Measurements from ENCODE around the gene MAPKAPK2.
A peak's percentile ranks its signal among the peaks of the same experiment; 100 is the strongest.

Gene MAPKAPK2

DNA sequence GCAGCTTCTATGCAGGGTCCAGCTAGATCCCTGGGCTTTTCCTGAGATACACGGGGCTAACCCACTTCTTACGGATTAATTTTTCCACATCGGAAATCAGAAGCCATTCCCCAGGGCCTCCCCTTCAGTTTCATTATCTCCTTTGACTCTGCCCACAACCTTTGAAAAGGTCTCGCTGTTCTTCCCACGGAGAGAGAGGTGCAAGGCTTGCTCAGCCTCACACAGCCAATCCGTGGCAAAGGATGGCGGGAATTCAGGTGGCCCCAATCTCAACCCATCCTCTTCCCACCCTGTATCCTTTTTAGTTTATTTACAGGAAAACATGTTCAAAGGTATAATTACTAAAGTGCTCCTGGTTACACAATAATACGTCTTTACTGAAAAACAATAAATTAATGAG lies 702 bp upstream of the MAPKAPK2 start:
- DNase-seq = no peak

DNA sequence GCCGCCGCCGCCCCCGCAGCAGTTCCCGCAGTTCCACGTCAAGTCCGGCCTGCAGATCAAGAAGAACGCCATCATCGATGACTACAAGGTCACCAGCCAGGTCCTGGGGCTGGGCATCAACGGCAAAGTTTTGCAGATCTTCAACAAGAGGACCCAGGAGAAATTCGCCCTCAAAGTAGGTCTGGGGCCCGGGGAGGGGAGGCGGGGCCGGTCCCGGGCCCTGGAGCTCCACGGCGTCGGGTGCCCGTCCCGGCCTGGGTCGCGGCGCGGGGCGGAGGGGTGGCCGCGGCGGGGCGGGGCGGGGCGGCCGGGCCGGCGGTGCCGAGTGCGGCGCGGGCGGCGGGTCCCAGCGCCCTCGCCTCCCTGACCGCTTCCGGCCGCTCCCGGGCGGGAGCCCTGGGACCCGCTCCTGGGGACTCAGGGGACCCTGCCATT lies 646 bp downstream of the MAPKAPK2 start:
- DNase-seq = peak; percentile 67

DNA sequence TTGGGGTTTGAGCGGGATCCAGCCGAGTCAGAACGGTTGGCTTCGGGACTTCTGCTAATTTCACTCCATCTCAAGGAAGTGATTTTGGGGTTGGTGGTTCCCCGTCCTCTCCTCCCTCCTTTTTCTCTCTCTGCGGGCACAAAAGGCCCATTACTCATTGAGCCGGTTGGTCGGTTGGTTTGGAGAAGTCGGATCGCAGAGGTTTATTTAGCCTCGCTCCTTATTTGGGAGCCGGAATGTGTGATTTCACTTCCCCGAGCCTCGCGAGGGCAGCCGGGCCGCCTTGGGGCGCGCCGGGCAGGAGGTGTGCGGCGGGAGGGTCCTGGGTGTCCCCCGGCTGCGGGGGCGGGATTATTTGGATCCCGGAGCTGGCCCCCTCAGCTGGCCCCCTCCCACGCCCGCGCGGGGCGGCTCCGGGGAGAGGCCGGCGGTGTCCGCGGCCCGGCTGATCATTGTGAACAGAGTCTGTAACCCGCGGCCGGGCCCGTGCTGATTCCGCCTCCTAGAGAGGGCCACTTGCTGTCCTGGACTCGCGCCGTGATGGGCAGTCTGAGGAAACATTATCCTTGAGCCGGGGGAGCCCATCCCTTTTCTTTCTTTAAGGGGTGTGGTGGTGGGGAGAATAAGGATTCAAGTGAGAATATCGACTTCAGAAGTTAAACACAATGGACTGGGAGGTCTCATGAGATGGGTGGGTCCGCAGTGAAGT lies 1.2 kb downstream of the MAPKAPK2 start:
- DNase-seq = peak; percentile 90

DNA sequence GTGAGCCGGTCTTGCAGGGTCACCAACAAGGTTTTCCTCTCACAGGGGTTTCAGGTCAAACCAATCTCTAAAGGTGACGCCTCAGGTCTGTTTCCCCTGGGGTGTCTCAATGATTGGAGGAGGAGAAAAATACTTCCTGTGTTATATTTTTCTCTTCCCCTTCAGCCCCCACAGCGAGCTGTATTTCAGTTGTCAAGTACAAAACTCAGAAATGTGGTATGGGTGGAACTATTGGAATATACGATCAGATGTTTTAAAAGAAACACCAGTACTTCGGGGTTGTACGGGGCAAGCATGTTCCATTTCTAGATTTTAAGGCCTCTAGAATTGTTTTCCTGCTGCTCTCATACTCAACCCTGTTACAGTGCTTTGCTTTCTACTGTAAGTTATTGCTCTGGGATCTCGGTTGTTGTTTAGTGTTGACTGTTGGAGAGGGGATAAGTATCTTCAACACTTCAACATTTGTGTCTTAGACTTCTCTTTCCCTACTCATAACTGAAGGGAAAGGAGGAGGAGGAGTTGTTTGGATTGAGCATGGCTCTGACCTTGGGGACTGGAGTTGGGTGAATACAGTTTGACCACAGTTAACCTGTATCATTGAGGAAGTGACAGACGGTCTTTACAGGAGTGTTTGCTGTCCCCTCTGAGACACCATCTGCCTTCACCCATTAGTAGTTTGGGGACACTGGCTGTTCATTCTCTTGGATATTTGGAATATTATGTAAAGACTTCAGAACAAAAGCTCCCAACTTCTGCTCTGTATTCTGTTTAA lies 2.0 kb downstream of the MAPKAPK2 start:
- peak; percentile 32 for DNase-seq

DNA sequence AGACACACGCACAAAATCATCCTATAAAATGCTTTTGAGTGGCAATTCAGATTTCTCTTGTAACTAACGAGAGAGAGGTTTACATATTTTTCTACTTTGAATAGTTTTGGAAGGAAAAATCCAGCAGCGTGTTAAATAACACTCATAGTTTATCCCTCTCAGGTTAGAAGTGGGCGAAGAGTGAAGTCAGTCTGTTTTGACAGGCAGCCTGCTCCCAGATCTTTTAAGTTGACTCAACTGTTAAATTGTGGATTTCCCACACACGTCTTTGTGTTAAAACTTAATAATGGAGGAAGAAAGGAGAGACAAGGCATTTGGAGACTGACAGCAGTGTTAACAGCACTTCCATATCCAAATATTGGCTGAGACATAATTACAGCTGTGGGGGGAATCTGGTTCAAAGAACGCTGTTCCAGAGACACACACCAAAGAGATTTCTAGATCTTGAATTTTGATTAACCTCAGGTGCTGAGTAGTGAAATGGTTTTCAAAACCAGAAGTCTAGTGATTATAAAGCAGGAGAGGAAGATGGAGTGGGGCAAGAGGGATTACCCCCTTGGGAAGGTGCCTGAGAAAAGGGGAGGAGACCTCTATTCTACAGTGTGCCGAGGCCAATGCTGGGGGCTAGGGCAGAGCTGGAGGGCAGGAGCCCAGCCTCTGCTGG lies 2.7 kb downstream of the MAPKAPK2 start:
- DNase-seq = no peak

DNA sequence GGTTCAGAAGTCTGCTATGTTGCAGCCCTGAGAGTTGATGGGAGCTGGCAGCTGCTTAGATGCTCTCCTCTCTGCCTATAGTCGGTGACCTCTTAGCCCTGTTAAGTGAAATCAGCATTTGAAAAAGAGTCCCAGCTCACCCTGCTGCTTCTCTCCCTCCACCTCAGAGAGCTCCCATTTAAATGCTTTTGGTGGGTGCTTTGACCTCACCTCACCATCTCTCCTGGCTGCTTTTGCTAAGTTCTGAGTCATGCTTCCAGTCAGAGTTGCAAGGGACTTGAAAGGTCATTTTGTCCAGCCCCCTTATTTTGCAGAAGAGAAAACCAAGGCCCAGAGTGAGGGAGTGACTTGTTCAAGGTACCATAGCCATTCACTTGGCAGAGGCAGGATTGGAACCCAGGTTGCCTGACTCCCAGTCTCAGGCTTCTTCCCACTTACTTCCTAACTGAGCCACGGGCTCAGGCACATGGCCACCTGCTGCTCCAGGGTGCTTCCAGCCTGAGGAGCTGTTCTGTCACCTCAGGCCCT lies 3.3 kb downstream of the MAPKAPK2 start:
- DNase-seq = peak; percentile 48

DNA sequence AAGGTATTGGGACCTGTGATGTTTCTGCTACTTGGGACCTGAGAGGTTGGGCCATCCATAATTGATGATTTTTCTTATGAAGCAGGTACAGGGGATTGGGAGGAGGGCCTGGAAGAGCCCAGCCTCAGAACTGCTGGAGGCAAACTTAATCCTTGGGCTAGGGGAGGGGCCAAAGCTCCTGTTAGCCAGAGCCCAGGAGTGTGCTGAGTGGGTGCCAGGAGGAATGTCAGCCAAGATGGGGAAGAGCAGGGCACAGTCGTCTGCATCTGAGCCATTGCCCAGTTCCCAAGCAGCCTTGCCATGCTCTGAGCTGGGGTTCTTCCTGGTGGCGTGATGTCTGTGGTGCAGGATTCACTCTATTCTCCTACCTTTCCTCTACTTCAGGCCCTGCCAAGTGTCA lies 5.8 kb downstream of the MAPKAPK2 start:
- no peak for DNase-seq

DNA sequence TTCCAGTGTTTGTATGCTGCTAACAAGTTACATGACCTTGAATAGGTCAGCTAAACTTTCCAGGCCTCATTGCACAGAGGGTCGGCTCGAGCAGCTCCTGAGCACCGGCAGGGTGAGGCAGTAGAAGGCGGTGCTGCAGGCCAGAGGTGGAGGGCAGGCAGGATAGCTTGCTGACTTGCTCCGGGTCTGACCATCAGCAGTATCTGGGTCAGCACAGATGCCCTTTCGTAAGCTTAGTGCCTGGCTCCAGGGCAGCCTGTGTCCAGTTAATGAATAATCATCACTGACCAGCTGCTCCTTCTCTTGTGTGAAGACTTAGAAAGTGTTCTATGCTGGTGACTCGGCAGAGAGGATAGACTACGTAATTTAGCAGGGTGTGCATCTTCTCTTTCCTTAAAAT lies 6.9 kb downstream of the MAPKAPK2 start:
- no peak for DNase-seq

DNA sequence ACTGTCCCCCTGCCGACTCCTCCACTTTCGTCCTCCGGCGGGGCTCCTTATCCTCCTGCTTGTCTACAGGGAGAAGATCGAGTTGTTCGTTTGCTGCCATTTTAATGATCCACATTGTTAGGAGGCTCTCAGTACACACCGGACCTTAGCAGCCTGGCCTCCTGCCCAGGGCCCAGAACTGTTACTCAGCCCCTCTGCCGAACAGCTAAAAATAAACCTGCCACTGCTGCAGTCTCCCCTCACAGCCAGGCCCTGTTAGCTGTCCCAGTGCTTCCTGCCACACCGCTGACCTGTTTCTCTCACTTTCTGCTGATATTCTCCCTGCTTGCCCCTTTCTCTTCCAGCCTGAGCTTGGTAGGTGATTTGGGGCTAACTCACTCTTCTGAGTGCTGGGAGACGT lies 8.3 kb downstream of the MAPKAPK2 start:
- DNase-seq = no peak

DNA sequence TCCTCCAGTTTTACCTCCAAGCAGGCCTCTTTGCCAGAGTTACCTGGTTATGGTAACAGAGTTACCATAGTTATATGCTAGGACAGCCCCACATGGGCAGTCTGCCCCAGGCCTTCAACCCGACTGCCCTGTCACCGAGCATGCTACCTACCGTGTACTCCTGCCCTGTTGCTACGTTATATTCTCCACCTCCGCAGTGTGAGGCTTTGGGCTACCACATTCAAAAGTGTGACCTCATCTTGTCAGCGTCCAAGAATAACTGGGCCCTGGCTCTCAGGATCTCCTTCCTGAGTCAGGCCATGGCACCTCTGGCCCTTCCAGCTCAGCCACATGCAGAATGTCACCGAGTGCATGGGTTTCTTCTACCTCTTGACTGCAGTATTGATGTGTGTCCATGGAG lies 8.9 kb downstream of the MAPKAPK2 start:
- DNase-seq = no peak

DNA sequence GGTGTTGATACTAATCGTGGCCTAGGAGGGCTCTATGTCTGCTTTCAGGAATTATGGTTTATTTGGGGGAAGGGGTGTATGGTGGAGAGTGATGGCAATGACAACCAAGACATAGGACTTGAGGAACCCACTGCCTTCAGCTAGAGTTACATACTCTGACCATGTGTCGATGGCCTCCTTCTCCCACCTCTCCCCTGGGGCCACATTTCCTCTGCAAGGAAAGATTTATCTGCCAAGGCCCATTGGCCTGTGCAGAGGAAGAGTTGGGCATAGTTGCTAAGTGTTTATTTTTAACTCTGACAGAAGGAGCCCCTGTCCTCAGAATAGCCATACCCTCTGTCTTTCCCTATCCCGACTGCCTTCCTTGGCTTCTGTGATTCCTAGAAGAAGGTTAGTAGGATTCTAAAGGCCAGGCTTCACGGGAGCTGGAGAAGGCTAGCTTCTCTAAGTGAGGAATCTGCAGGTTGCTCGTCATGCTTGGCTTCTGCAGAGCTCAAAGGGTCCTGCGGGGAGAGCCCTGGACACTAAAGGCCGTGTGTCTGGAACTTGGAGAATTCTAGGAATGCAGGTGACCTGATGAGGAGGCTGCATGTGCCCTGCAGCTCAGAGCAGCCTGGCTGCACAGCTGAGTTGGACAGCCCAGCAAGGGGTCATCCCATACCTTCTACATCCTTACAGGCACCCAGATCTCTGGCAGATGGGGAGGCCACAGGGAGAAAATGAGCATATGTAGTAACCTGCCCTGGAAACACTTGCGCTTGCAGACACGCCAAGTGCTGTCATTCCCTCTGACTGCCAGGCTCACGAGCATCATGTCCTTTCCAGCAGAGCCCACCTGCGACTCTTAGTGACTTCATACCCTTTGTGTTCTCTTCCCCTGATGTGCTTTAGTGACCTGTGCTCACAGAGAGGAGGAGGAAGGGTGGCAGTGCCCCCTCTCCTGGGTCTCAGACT lies 9.7 kb downstream of the MAPKAPK2 start:
- DNase-seq = no peak

DNA sequence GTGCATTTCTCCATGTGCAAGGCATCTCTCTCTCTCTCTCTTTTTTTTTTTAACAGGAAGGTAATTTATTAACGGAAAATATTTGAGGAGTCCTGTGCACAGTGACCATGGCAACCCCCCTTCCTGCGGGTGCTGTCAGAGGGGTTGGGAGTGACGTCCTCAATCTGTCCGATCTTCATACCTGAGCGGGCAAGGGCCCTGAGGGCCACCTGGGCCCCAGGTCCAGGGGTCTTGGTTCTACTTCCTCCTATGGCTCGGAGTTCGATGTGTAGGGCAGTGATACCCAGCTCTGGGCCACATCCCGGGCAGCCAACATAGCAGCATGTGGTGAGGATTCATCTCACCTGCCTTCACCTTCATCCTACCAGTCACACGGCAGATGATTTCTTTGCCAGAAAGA lies 11.0 kb downstream of the MAPKAPK2 start:
- no peak for DNase-seq

DNA sequence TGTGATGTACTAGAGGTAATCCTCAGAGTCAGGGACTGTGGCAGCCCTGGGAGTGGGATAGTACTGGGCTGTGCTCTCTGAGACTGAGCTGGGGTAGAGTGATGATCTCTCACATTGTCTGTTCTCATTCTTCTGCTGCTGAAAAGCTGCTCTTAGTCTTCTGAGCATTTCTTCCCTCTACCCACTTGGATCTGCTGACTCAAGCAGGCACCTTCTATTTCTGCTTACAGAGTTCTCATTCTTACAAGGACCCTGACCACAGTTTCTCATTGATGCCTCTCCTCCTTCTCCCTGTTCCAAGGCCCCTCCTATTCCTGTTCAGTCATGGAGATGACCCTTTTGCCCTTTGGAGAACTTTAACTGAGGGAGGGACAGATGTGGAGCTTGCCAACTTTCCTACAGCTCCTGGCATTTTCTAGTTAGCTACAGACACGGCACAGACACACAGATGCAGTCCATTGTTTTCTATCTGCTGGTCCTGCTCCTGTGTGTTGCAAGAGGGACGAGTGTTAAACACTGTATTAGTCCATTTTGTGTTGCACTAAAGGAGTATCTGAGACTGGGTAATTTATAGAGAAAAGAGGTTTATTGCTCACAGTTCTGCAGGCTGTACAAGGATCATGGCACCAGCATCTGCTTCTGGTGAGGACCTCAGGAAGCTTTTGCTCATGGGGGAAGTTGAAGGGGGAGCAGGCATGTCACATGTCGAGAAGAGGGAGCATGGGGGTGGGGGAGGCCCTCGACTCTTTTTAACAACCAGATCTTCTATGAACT lies 12.3 kb downstream of the MAPKAPK2 start:
- no peak for DNase-seq

DNA sequence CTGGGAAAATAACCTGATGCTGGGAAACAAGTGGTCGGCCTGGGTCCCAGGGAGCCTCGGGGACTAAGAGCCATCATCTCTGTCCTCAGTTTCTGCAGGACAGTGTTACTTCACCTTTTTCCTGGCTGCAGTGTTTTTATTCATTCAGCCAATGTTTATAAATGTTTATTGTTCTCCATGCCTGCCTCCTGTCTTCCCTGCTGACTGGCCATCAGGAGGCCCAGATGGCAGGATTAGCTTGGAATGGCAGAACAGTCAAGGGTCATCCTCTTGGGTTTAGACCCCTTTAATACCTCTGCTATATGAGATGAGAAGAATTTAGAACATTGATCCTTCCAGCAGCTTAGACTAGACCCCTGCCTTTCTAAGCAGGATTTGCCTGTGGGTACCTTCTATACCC lies 13.3 kb downstream of the MAPKAPK2 start:
- no peak for DNase-seq

DNA sequence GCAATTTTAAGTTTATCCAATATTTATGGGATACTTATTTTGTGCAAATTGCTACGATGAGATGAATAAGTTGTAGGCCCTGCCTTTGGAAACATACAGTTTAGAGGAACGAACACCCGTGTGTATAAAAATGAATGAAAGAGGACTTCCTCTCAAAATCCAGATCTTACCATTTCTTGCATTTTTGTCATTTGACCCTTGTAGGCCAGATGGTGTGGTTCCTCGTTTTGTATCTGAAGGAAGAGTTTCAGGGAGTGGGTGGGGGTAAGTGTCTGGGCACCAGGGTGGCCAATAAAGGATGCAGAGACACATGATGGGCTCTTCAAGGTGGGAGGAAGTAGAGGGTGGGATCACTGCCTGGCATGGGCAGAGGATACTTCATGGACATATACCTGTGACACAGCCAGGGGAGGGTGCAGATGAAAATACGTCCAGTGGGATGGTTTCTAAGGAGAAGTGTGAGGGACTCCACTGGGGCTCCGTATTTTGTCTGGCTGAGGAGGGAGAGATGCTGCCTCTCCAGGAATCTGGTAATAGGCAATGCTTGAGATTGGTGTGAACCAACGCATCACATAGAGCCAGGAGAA lies 14.4 kb downstream of the MAPKAPK2 start:
- DNase-seq = peak; percentile 59

DNA sequence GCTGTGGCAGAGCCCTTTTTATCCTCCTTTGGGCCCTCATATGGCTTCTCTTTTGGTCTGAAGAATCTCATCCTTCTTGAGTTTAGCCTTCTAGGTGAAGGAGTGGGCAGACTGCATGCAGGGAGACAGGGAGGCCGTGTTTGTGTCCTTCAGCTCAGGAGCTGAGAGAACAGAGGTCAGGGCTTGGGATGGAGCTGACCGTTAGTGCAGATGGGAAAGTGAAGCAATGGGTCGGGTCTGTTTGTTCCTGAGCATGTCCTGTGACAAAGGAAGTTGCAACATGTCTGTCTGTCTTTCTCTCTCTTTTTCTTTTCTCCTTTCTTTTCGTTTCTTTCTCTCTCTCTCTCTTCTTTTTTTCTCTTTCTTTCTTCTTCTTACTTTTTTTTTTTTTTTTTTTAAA lies 14.9 kb downstream of the MAPKAPK2 start:
- DNase-seq = peak; percentile 20

DNA sequence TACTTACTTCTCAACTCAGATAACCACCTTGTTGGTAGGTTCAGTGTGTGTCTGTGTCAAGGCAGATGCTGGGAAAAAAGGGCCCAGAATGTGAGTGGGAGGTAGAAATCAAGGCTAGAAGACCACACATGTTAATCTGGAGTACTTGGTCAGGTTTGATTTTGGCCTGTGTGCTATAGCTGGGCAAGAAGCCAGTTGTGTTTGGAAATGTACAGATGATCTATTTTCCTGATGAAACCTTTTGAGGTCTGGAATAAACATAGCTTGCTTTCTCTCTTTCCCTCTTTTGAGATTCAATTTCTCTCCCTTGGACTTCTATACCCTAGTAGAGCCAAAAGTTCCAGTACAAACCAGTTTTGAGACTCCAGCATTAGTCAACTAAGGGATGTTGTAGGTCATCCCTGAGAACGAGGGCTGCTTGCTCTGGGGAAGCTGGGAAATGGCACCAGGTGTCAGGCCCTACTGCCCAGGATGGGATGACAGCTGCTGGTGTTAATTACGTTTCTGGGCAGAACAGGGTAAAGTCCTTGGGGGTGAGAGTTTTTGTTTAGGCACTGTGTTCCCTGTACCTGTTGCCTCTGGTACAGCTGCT lies 15.8 kb downstream of the MAPKAPK2 start:
- no peak for DNase-seq

DNA sequence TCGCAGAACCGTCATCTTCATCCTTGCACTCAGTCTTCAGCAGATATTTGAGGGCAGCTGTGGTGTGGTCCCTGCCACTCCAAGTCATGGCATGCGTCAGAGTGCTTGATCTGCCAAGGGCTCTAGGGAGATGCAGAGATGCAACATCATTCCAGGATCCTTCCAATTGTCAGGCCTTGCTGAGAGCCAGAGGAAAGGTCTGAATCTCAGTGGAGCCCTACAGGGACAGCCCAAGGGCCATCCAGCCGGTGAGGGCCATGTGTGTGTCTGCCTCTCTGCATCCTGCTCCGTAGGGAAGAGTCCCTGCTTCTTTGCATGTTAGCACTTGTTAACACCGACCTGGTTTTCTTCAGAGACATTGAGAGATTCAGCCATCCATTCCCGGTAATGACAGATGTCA lies 17.6 kb downstream of the MAPKAPK2 start:
- DNase-seq = no peak

DNA sequence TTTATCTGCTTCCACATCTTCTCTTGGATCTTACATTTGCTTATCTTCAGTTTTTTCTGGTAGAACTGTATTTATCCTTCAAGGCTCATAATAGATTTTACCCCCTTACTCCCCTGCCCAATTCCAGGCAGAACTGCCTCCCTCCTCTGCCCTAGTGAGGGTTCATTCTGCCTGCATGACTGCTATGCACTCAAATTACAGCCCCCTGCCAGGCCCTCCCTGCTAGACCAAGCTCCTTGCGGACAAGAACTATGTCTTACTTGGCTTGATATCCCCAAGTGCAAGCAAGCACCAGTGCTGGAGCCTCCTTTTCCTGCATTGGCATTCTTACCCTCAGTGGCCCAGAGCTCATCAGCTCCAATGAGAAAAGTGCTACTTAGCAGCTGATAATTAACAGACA lies 18.1 kb downstream of the MAPKAPK2 start:
- no peak for DNase-seq

DNA sequence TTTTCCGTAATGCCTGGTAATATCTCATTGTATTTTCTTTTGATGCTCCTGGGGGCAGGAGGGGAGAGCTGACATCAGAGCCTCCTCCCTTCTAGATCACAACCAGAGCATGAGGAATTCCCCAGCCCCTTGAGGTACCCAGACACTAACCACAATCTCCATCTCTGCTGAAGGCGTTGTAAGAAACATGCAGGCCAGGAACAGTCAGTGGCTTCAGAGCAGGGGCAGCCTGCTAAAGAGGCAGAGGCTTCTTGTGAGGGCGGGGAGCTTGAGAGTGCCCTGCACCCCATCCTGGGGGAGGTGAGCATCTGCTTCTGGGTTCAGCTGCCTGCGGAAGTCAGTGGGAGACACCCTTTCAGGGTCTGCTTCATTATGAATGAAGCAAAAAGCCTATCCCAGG lies 19.0 kb downstream of the MAPKAPK2 start:
- no peak for DNase-seq

DNA sequence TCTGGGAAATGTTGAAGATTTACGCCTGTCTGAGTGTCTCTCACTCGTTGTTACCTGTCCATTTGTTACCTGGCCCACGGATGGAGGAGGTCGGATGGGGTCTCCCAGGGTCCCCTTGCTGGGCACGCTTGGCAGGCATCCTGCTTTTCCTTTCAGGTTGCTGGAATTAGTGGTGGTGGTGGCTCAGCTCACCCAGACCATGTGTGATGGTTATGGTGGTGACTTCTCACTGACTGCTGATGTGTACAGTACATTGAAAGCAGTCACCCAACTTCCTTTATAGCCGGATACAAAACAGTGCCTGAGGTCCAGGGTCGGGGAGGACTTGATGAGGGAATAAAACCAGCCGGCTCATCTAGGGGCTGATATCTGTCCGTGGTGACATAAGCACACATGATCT lies 19.5 kb downstream of the MAPKAPK2 start:
- no peak for DNase-seq
